Activated CD4-positive, alpha-beta T cell treated with anti-CD3 and anti-CD28 coated beads for 36 hours (primary cell): ENCODE data around the gene DIDO1. TPM values are rescaled to one million over a fixed set of nuclear protein-coding genes. Genes with fewer than 3 reads are reported as not detected.

ENCODE experiments used
- ATAC-seq: fragments of 200-7000 bp; cut with Tn5 transposase; one replicate; pipeline ENCODE4 v1.10.0; 2021; ENCODE audit warnings: mild to moderate bottlenecking, moderate library complexity
- CTCF ChIA-PET: fragments of 350-600 bp; sonication (Branson Sonifier 250); formaldehyde crosslinking; loops from one replicate; lab custom pipeline; 2021; ENCODE audit warnings: antibody characterized with exemption; lab: Charles Lee
- POLR2A ChIA-PET: fragments of 350-600 bp; sonication (Branson Sonifier 250); formaldehyde crosslinking; loops from one replicate; lab custom pipeline; 2021; ENCODE audit warnings: antibody characterized with exemption, inconsistent platforms; lab: Charles Lee
- DNase-seq: peaks from one replicate; pipeline ENCODE4 v3.0.0-alpha.2; 2020
- H3K27ac Mint-ChIP-seq: one replicate; pipeline ENCODE4 v1.8.0; 2021; ENCODE audit warnings: mixed read lengths
- H3K27me3 Mint-ChIP-seq: one replicate; pipeline ENCODE4 v1.8.0; 2021; ENCODE audit warnings: mixed read lengths
- H3K36me3 Mint-ChIP-seq: one replicate; pipeline ENCODE4 v1.8.0; 2021; ENCODE audit warnings: low read depth, mixed read lengths
- H3K4me1 Mint-ChIP-seq: one replicate; pipeline ENCODE4 v1.8.0; 2021; ENCODE audit warnings: mixed read lengths
- H3K4me3 Mint-ChIP-seq: one replicate; pipeline ENCODE4 v1.8.0; 2021; ENCODE audit warnings: mild to moderate bottlenecking, moderate library complexity, mixed read lengths
- H3K9me3 Mint-ChIP-seq: one replicate; pipeline ENCODE4 v1.8.0; 2021; ENCODE audit warnings: low read depth, mixed read lengths
- intact Hi-C, 2 experiments: fragments of 100-400 bp; cut with DNase I in 1 of 2; cut with micrococcal nuclease in 1 of 2; formaldehyde crosslinking; loops; one replicate each; pipeline versions ENCODE4 v1.14.2 to v1.15.1; 2022 to 2024; cut with DNase I, micrococcal nuclease
- total RNA-seq, 2 experiments: library from RNA; stranded (reverse); gene quantifications; one replicate each; pipeline ENCODE4 v1.2.3, GENCODE V29; 2021

Gene DIDO1
- total RNA-seq, 2 experiments from 2014 or later, result 43.7 to 49.7 TPM

- intact Hi-C loops, result no loop called here
- peaks cover 58% of the 10 kb centered on the region for H3K36me3 Mint-ChIP-seq
- peaks cover 37% of the 10 kb centered on the region for H3K4me1 Mint-ChIP-seq
- ATAC-seq (no peak), DNase-seq (no peak)
- POLR2A ChIA-PET, result no interaction called here
- CTCF ChIA-PET, result interaction anchor here (0.6 to 2.5 kb wide), 5 partner anchors 10 to 169 kb away, joined by 3 to 10 read pairs (median 4); no protein-coding TSS in a partner anchor
- no peak overlapping the region for H3K27ac Mint-ChIP-seq
- no peak overlapping the region for H3K4me3 Mint-ChIP-seq
- no peaks in the 10 kb centered on the region for H3K9me3 Mint-ChIP-seq
- H3K27me3 Mint-ChIP-seq, result no peaks in the 10 kb centered on the region
Observed at GRCh38 chr20:62889411-62889810, 36.9 kb downstream of the DIDO1 start.

- no peak for DNase-seq
- POLR2A ChIA-PET, result no interaction called here
- CTCF ChIA-PET, result interaction anchor here (0.6 to 2.5 kb wide), 4 partner anchors 10 to 168 kb away, joined by 3 to 10 read pairs (median 4); no protein-coding TSS in a partner anchor
- Mint-ChIP-seq H3K27ac (no peak overlapping the region), H3K36me3 (peaks cover 53% of the 10 kb centered on the region), H3K27me3 (no peaks in the 10 kb centered on the region), H3K9me3 (no peaks in the 10 kb centered on the region), H3K4me3 (no peak overlapping the region), H3K4me1 (peaks cover 37% of the 10 kb centered on the region)
- intact Hi-C loops, result no loop called here
- ATAC-seq, result no peak
Observed at GRCh38 chr20:62888910-62889309, 37.4 kb downstream of the DIDO1 start.

DNA sequence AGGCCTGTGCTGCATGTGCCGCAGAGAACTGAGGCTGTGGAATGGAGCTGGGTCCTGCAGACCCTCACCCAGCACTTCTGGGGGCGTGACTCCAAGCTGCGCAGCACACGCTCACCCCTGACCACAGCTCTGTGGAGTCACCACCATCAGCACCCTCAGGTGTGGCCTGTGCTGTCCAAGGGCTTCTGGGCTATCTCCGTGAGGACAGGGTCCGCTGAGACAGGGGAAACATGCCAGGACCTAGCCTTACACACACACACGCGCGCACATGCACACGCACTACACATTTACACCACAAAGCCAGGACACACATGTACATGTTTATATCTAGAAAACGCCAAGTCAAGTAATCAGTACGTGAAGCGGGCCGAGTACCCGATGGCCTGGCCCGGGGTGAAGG is 37.9 kb downstream of the DIDO1 start:
- no peak overlapping the region for H3K27ac Mint-ChIP-seq
- no peak for DNase-seq
- no peak for ATAC-seq
- peaks cover 34% of the 10 kb centered on the region for H3K4me1 Mint-ChIP-seq
- H3K36me3 Mint-ChIP-seq, result peaks cover 48% of the 10 kb centered on the region
- intact Hi-C loops, result no loop called here
- H3K27me3 Mint-ChIP-seq, result no peaks in the 10 kb centered on the region
- no peaks in the 10 kb centered on the region for H3K9me3 Mint-ChIP-seq
- CTCF ChIA-PET, result interaction anchor here (1.1 to 1.6 kb wide), 3 partner anchors 9 to 15 kb away, joined by 3 to 5 read pairs (median 3); no protein-coding TSS in a partner anchor
- POLR2A ChIA-PET, result no interaction called here
- H3K4me3 Mint-ChIP-seq, result no peak overlapping the region

DNA sequence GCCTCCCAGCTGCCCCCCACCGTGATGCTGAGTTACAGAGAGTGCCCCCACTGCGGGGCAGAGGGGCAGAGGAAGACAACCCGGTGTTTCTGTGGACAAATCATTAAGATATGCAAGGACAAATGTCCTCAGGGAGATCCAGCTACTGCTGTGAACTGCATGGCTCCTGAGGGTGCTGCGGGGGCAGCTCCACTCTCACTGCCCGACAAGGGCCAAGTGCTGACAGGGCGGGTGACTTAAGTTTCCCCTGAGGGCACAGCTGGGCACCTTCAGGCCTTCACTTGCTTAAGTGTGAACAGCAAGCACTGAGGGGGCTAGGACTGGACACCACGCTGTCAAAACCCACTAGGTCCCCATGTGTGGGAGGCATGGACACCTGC is 38.5 kb downstream of the DIDO1 start:
- no peak overlapping the region for H3K27ac Mint-ChIP-seq
- no peak overlapping the region for H3K4me3 Mint-ChIP-seq
- intact Hi-C loops, result no loop called here
- ATAC-seq (no peak), DNase-seq (no peak)
- no peaks in the 10 kb centered on the region for H3K27me3 Mint-ChIP-seq
- ChIA-PET POLR2A (interaction anchor here (0.6 kb wide), 1 partner anchor 135 kb away, joined by 3 read pairs; no protein-coding TSS in a partner anchor), CTCF (interaction anchor here (0.5 to 1.6 kb wide), 7 partner anchors 9 to 752 kb away, joined by 3 to 5 read pairs (median 3); no protein-coding TSS in a partner anchor)
- peaks cover 29% of the 10 kb centered on the region for H3K4me1 Mint-ChIP-seq
- H3K9me3 Mint-ChIP-seq, result no peaks in the 10 kb centered on the region
- peaks cover 43% of the 10 kb centered on the region for H3K36me3 Mint-ChIP-seq

DNA sequence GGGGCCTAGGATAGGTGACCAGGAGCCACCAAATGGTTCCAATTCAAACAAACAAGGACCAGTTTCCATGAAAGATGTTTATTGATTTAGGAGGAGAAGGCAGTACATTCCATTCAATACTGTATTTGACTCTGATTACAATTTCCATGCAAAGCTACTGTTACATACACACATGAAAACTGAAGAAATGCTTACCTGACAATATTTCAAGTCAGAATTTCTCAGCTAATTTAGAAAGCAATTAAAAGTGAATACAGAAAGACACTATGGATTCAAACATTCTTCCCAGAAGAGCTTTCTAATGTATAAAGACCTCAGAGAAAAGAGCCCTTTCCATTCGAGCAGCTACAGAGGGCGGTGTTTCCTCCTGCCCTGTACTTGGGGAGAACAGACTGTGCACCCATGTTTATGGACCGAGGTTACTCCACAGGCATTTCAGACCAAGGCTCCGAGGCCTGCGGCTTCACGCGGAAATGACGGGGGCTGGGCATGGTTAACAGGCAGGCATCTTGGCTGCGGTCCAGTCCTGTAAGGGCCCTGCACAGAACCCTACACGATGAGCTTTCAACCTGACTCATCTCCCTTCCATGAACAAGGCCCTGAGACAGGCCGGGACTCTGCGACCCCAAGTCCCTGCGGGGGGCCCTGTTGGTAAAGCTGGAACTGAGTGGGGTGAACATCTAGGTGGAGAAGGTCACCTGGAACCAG is 39.0 kb downstream of the DIDO1 start:
- no peaks in the 10 kb centered on the region for H3K27me3 Mint-ChIP-seq
- peak; percentile 32 for ATAC-seq
- no peak overlapping the region for H3K4me3 Mint-ChIP-seq
- peak overlapping the region; percentile 49 for H3K27ac Mint-ChIP-seq
- peaks cover 38% of the 10 kb centered on the region for H3K36me3 Mint-ChIP-seq
- H3K9me3 Mint-ChIP-seq, result no peaks in the 10 kb centered on the region
- DNase-seq, result peak; percentile 49
- ChIA-PET POLR2A (interaction anchor here (0.6 kb wide), 1 partner anchor 135 kb away, joined by 3 read pairs; no protein-coding TSS in a partner anchor), CTCF (interaction anchor here (0.5 to 1.6 kb wide), 6 partner anchors 11 to 751 kb away, joined by 3 to 5 read pairs (median 4); no protein-coding TSS in a partner anchor)
- peaks cover 24% of the 10 kb centered on the region for H3K4me1 Mint-ChIP-seq
- intact Hi-C loops, result no loop called here

DNA sequence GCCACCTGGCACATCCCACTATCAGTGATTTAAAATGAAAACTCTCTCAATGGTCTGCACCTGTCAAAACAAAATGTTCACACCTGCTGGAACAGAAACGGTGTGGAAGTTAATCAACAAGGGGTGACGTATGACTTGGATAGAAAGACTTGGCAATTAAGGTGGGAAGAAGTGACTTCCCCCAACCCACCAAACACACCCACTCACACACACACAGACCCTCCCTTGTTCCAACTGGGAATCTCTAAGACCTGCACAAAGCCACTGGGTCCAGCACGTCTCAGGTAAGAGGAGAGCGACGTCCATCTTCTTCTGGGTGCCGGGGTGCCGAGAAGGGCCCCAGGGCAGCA is 39.6 kb downstream of the DIDO1 start:
- DNase-seq, result no peak
- no peaks in the 10 kb centered on the region for H3K27me3 Mint-ChIP-seq
- no peak for ATAC-seq
- no peak overlapping the region for H3K4me3 Mint-ChIP-seq
- peaks cover 20% of the 10 kb centered on the region for H3K4me1 Mint-ChIP-seq
- CTCF ChIA-PET, result interaction anchor here (1.6 kb wide), 1 partner anchor 17 kb away, joined by 5 read pairs; no protein-coding TSS in a partner anchor
- POLR2A ChIA-PET, result no interaction called here
- H3K9me3 Mint-ChIP-seq, result no peaks in the 10 kb centered on the region
- peaks cover 35% of the 10 kb centered on the region for H3K36me3 Mint-ChIP-seq
- intact Hi-C loops, result no loop called here
- peak overlapping the region; percentile 49 for H3K27ac Mint-ChIP-seq

DNA sequence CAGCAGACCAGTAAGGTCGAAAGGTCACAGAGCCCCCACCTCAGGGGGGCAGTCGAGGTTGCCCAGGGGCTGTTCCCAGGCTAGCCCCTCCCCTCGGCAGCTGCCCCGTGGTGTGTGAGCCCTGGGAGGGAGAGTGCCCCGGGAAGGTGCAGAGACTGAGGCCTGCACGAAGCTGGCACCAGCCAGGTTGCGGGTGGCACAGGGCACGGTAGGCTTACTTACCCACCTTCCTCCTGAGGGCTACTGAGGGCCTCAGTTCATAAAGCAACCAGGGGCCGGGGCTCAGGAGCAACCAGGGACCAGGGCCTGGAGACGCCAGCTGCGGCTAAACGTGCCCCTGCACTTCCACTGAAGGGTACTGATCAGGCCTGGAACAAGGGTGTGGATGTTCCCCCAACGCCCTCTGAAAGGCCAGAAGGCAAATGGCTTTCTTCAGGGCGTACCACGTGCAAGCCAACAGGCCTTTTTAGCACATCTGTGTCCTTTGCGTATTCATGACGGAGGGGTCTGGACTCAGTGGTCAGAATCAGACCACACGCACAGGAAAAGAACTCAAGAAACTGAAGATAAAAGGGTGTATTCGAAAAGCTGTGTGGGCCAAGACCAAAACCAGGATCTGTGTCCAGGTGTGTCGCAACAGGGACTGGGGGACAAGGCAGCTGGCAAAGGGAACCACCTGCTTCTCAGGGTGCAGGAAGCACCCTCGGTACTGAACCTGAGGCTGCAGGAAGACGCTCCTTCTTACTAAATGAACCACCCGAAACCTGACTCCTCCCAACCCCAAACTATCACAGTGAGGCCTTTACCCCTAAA is 40.2 kb downstream of the DIDO1 start:
- Mint-ChIP-seq H3K4me1 (peaks cover 14% of the 10 kb centered on the region), H3K27ac (no peak overlapping the region), H3K4me3 (no peak overlapping the region), H3K27me3 (no peaks in the 10 kb centered on the region), H3K36me3 (peaks cover 34% of the 10 kb centered on the region), H3K9me3 (no peaks in the 10 kb centered on the region)
- DNase-seq (no peak), ATAC-seq (no peak)
- ChIA-PET POLR2A (no interaction called here), CTCF (interaction anchor here (0.5 kb wide), 1 partner anchor 580 kb away, joined by 3 read pairs; no protein-coding TSS in a partner anchor)
- intact Hi-C loops, result no loop called here

- H3K27ac Mint-ChIP-seq, result no peak overlapping the region
- ATAC-seq, result no peak
- CTCF ChIA-PET, result interaction anchor here (0.5 to 1.2 kb wide), 2 partner anchors 22 to 579 kb away, joined by 3 read pairs; no protein-coding TSS in a partner anchor
- peaks cover 25% of the 10 kb centered on the region for H3K36me3 Mint-ChIP-seq
- intact Hi-C loops, result no loop called here
- POLR2A ChIA-PET, result interaction anchor here (0.6 kb wide), 1 partner anchor 923 kb away, joined by 3 read pairs; no protein-coding TSS in a partner anchor
- H3K27me3 Mint-ChIP-seq, result no peaks in the 10 kb centered on the region
- DNase-seq, result no peak
- peaks cover 9% of the 10 kb centered on the region for H3K4me1 Mint-ChIP-seq
- no peak overlapping the region for H3K4me3 Mint-ChIP-seq
- no peaks in the 10 kb centered on the region for H3K9me3 Mint-ChIP-seq
Observed at GRCh38 chr20:62885046-62885895, 41.0 kb downstream of the DIDO1 start.

DNA sequence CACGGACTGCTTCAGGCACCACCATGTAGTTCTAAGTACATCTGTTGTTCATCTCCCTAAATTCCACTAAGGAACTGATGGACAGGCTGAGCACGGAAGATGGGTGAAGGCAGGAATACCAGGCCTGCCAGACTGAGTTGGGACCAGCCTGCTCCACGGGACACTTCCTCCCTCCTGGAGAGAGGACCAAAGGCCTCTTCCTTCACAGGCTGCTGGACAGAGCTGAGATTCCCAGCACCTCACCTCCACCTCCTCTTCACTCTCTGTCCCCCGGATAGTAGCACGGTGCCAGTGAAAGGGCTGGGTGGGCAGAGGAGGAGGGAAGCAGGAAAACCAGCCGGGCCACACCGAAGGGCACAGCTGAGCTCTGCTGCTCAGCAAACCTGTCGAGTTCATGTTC is 41.7 kb downstream of the DIDO1 start:
- no peak for ATAC-seq
- H3K9me3 Mint-ChIP-seq, result no peaks in the 10 kb centered on the region
- CTCF ChIA-PET, result interaction anchor here (1.2 kb wide), 1 partner anchor 22 kb away, joined by 3 read pairs; no protein-coding TSS in a partner anchor
- no peak overlapping the region for H3K27ac Mint-ChIP-seq
- H3K36me3 Mint-ChIP-seq, result peaks cover 22% of the 10 kb centered on the region
- no peaks in the 10 kb centered on the region for H3K27me3 Mint-ChIP-seq
- no peak overlapping the region for H3K4me3 Mint-ChIP-seq
- H3K4me1 Mint-ChIP-seq, result peaks cover 9% of the 10 kb centered on the region
- DNase-seq, result no peak
- intact Hi-C loops, result no loop called here
- POLR2A ChIA-PET, result no interaction called here

DNA sequence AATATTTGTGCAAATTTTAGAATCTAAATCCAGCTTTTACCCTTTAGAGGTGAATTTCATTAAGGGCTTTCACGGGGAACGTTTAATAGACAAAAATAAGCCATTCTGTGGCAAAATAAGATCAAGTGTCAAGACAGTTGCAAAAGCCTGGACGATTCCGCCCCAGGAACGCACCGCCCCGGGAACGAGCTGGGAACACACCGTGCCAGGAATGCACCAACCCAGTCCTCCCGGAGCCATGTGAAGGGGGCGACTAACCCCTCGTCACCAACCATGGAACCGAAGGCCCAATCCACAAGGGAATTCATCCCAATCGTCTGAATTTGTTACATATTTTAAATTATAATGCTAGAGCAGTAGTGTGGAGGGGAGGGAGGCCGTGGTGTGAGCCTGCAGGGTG is 43.9 kb downstream of the DIDO1 start:
- Mint-ChIP-seq H3K27ac (no peak overlapping the region), H3K9me3 (no peaks in the 10 kb centered on the region), H3K36me3 (peaks cover 14% of the 10 kb centered on the region), H3K27me3 (no peaks in the 10 kb centered on the region), H3K4me3 (no peak overlapping the region), H3K4me1 (peaks cover 11% of the 10 kb centered on the region)
- DNase-seq (no peak), ATAC-seq (no peak)
- ChIA-PET POLR2A (no interaction called here), CTCF (no interaction called here)
- intact Hi-C loops, result no loop called here
